Measurements from ENCODE around the gene KRTAP29-1.

The KRTAP29-1 gene

DNA sequence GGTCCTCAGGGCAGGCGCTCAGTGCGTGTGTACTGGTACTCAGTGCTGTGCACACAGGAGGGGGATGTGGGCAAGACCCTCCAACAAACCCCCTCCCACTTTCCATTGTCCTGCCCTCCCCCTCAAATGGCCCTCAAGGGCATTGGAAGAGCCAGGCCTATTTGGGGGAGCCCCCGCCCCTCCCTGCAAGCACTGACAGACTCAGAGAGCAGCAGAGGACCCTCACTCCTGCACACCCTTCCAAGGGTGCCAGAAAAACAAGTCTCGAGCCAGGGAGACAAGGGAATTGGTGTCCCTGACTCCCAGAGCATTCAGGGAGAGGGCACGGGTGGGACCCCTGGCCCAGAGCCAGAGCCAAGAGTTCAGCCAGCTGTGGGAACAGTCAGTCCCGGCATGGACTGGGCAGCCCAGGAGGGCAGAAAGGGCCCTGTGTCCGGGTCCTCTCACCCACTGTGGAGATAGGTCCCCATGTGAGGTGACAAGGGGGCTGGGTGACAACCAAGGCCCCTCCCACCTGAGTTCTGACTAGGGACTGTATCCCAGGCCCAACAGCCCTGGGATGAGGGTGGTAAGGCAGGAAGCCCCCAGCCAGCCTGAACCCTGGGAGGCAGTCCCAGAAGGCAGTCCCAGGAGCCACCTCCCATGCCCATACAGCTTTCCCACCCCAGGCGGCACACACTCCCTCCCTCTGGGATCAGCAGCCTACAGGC is 24.9 kb upstream of the KRTAP29-1 start:
- DNase-seq: no peak

DNA sequence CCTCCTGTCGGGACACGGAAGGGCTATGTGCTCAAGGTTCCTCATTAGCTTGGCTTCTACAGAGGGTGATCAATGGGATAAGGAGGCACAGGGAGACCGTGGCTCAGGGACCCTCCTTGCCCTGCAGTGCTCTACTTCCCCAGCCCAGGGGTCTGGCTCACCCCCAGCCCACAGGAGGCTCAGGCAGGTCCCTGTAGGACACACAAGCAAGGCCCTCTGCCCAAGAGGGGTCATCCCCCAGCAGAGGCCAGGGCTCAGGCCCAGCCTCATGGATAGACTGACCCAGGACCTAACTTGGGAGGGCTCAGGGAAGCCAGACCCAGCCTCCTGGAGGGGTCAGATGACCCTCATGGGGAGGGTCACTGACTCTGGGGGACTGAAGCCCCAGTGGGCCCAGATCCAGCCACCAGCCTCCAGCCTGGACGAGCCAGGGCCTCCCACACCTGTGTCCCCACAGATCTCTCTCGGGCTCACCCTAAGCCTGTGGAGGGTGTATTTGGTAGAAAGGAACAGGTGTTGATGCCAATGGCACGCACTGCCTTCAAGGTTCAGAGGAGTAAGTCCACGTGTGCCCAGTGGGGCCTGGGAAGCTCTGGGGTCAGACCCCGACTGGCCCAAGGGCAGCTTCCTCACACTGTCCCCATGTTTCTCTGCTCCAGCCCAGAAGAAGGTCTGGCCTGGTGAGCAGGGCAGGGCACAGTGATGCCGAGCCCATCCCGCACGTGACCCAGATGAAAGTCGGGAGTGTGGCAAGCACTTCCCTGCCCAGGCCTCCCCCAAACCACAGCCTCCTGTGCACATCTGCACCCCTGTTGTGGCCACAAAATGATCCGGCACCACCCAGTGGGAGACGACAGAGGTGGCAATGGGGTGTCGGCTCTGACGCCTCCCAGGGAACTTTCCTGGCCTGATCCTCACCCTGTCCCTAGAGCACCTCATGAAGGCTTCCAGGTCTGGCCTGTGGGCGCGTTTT is 23.8 kb upstream of the KRTAP29-1 start:
- DNase-seq: no peak

DNA sequence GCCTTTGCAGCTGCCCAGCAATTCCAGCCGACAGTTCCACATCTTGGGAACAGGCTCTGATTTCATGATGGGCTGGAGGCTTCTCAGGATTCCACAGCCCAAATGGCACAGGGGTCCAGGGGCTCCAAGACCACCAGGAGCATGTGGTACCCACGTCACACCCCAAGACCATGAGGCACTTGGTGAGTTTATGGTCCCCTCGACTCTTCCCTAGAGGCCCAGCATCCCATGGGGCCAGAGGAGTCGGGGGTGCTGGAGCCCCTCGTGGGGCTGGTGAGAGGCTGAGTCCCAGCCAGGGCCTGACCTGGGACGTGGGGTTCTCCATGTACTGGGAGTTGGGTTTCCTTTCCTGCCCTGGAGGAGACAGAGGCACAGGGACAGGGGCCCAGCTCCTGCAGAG is 23.0 kb upstream of the KRTAP29-1 start:
- no peak for DNase-seq

DNA sequence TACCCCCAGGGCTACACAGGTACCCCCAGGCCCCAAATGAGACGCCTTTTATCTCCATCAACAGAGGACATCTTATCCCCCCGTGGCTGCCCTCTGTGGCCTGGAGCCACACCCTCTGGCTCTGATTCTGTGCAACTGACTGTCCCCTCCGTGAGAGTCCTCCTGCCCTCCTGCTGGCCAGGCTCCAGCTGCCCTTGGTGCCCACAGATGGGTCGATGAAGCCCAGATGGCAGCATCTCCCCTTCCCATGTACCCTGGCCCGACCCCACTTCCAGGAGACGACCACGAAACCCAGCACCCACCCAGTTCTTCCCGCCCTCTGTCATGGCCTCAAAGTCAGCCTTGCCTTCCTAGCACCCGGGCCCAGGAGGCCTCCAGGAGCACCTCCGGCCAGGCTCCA is 22.5 kb upstream of the KRTAP29-1 start:
- no peak for DNase-seq

DNA sequence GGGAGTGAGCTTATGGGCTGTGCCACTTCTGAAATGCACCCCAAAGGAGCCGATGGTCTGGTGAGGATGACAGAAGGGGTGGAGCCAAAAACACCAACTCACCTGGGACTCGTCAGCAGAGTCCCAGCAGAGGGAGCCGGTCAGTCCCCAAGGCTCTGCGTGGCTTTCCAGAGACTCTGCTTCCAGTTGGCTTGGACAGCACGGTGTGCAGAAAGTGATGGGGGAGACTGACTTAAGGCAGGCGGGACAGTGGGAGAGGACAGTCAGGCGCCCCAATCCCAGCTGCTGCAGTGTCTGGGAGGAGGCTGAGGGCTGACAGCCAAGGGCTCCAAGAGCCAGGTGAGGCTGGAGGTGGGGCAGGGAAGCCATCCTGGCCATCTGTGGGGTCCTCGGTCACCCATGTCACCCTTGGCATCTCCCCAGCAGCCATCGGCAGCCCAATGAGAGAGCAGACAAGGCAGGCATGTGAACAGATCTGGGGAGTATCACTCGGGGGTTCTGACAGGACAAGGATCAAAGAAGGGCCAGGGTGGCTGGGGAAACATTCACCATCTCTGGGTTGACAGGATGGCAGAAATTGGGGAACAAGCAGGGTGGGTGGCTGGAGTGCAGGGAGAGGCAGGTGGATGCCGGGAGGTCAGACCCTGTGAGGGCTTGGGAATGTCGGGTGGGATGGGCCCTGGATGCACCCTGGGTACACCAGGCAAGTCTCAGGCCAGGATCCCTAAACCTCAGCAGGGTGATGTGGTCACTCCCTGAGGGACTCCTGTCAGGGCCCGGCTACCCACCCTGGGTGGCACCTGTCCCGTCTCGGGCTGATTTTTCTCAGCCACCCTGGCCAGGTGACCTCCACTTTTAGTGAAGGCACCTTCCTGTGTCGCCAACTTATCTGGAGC is 21.8 kb upstream of the KRTAP29-1 start:
- no peak for DNase-seq

DNA sequence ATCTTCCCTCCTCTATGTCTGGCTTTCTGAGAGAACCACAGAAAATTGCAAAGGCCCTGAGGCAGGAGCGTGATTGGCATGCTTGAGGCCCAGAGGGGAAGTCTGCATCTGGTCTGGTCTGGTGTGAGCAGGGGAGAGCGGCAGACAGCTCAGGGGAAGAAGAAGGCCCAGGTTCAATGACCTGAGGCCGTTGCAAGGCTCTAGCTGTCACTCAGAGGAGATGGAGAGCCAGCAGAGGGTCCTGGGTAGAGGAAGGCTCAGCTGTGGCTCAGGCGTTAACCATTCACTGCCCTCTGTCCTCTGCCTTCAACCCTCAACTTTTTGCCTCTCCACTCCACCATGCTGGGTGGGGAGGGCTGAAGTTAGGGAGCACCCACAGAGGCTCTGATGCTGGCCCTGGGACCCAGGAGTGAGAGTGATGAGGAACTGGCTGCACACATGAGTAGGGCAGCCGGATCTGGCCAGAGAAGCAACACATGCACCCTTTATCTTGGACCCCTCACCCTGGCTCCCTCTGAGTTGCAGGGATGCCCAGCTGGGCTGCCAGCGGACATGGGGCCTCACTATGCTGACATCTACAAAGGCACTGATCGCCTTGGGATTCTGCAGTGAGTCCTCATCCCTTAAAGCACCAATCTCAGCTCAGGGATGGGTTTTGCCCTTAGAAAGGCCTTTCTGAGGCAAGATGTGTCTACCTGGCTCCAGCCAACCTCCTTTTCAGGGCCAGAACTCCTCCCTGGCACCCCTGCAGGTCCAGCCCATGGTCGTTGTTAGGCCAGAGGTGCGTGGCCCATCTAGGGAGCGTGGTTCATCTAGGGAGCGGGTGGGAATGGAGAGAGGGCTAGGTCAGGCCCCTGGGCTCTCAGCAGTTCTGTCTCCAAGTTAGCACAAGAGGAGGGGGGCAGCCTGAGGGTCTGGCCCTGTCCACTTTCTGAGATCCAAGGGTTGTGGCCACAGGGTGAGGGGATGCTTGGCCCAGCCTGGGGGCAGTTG is 20.5 kb upstream of the KRTAP29-1 start:
- DNase-seq: no peak

DNA sequence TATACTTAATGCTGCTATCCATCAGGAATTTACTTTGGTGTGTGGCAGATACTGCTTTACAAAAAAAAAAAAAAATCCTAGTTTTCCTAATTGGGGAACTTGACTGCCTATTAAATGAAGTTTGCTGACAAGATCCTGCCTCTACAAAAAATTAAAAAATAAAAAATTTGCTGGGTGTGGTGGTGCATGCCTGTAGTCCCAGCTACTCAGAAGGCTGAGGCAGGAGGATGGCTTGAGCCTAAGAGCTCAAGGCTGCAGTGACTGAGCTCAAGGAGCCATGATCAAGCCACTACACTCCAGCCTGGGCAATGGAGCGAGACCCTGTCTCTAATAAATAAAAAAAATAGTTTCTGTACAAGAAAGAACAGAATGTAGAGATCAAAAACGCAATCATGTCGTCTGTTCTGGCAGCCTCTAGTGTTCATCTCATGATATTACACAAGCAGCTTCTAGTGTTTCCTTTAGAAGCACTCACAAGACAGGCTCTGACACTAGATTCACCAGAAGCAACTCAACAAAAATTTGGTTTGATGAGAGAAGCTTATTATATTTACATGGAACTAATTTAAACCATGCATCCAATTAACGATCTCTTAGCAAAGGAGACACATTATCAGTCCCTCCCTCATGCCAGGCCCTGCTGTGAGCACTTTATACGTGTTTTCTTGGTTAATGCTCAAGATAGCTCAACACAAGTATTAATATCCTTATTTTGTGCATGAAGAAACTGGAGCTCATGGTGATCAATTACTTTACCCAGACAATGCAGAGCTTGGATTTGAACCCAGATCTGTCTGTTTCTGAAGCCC is 19.6 kb upstream of the KRTAP29-1 start:
- DNase-seq: no peak

DNA sequence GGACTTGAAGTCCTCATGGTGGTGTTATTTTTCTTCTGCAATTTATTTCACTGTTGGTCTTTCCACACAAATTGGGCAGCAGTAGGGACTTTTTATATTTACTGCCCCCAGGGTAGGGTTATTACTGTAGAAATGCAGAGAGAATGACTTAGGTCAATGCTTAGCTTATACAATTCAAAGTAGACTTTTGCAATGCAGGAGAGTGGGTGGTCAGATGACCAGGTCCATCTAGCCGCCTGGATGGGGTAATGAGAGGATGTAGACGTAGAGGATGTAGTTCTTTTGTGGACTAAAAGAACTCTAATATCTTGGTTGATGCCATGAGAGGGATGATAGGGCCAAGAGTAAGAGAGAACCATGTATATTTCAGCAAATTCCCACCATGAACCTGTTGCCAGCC is 15.6 kb upstream of the KRTAP29-1 start:
- DNase-seq: no peak

DNA sequence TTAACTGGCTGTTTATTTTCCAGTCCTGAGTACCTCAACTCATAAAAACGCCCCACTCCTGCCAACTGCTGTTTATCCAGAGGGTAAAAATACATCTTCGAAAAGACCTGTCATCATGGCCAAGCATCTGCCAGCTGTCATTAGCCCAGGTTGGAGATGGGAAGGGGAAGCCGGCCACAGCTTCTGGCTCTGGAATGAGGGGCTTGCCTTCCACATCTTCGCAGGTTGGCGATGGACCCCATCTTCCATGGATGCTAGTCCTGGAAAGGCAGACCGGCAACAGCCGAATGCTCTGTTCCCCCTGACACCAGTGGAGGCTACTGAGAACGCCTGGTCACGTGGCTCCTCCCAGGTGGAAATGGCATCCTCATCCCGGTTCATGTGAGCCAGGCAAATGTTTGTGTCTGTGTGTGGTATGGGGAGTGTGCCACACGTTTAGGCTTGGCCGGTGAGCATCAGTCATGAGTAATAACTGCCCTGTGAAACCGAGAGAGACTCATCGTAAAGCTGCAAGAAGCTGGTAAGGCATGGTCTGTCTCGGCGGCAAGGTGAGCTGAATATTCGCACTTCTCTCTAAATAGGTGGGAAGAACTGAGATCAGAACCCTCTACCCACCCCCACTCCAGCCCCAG is 13.3 kb upstream of the KRTAP29-1 start:
- DNase-seq: no peak

DNA sequence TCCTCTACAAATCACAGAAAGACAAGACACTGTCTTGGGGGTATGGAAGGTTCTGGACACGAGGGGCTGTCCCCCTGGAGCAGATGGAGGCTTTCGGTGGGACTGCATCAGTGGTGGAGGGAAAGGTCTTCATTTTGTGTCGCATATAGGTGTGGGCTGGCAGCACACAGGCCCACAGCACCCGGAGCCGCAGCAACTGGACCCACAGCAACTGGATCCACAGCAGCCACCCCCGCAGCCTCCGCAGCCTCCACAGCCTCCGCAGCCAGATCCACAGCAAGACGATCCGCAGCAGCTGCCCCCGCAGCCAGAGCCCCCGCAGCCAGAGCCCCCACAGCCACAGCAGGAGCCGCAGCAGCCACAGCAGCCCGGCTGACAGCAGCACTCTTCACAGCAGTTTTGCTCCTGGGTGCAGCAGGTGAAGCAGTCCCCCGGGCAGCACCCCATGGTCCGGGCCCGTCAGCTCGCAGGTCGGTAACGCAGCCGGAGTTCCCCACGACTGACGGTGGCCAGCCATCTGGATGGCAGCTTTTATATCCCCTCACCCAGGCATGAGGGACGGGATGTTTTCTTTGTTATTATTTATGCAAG is 12.6 kb upstream of the KRTAP29-1 start, which contains the start of gene KRTAP17-1:
Gene KRTAP17-1 (minus strand): TSS at position 507 of the 591 bp plus-strand sequence. CDS start 60 bp downstream, at position 447.
- no peak for DNase-seq

DNA sequence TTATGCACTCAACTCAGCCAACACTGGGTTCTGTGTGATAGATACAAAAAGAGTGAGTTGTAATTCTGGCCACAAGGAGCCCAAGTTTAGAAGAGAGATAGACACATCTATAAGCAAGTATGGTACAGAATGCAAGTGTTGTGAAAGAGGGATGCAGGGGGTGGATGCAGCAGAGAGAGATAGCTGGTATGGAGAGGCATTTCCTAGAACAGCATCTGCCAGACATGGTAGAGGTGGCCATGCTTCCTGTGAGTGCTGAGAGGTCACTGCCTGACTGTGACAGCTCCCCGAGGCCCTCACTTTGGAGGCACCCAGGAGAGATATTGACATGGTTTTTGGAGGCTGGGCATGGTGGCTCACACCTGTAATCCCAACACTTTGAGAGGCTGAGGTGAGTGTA is 8.5 kb upstream of the KRTAP29-1 start:
- DNase-seq: no peak

DNA sequence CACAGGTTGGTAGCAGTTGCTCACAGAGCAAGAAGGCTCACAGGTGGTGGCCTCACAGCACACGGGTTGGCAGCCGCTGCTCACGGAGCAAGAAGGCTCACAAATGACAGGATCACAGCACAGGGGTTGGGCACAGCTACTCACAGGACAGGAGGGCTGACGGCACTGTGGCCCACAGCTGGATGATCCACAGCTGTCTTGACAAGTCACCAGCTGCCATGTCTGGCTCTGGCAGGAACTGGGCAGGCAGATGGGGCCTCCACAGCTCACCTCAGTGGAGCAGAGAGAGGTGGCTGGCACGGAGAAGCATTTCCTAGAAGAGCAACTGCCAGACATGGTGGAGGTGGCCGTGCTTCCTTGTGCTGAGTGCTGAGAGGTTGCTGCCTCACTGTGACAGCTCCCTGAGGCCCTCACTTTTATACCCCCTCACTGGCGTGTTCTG is 6.3 kb upstream of the KRTAP29-1 start, which contains the start of gene KRTAP16-1:
Gene KRTAP16-1 (minus strand): TSS at position 392 of the 442 bp plus-strand sequence. CDS start 56 bp downstream, at position 336.
- peak; percentile 67 for DNase-seq

DNA sequence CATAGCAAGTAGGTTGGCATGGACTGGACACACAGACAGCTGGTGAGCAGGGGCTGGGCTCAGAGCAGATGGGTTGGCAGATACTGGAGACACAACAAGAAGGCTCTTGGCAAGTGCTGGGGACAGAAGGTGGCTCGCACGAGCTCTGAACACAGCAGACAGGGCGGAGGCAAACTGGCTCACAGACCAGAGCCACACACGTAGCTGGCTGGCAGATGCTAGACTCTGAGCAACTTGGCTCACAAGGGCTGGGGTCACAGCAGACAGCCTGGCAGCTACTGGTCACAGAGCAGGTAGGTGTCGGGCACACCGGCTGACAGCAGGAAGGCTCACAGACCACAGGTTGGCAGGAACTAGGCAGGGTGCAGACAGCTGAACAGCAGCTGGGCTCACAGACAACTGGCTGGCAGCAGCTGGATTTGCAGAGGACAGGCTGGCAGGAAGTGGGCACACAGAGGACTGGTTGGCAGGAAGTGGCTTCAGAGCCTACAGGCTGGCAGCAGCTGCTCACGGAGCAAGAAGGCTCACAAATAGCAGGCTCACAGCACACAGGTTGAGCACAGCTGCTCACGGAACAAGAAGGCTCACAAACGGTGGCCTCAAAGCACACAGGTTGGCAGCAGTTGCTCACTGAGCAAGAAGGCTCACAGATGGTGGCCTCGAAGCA is 5.7 kb upstream of the KRTAP29-1 start:
- peak; percentile 68 for DNase-seq

DNA sequence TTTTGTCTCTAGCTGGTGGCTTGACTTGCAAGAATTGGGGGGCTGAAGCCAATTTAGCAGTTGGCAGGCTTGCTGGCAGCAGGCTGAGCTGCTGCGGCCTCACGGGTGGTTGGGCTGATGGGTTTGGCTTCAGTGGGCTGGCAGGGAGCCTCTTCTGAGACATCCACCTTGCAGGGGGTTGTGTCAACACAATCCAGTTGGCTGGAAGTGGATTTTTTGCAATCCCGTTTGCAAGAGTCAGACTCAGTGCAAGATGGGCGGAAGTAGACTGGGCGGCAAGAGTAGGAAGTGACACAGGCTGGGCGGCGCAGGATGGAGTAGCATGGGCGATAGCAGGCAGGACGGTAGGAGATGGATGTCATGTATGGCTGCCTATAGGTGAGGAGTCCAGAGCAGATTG is 5.0 kb upstream of the KRTAP29-1 start:
- no peak for DNase-seq

DNA sequence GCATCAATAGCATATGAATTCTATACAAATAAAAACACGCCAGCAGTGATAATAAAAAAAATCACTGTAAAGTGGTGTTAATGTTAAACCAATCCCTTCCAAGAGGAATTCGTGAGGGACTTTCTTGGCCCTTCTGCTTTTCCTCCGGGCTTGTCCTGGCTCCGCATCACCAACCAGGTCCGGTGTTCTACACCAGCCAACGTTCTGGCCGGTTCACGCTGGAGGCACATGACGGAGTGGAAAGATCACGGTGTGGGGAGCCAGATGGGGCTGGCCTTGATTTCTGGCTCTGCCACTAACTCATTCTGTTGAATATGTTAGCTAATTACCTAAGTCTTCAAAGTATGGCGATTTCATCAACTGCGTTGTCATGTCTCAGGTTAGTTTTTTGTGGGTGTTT is 1.4 kb upstream of the KRTAP29-1 start:
- no peak for DNase-seq

DNA sequence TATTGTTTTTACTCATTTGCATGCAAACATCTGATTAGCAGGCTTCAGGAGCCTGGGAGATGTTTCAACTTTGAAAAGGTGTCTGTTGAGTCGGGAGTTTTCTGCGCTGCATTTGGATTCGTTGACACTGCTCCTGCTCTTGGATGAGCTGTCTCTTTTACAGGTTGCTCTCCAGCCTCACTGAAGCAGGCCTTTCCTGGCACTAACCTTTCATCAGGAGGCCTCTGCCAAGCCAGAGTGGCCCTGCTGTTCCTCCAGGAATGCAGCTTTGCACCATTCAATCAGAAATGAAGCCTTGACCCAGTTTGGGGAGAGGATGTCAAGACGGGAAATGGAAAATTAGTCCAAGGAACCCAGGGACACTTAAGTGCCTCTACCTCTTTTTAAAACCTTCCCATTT is 330 bp upstream of the KRTAP29-1 start:
- no peak for DNase-seq

DNA sequence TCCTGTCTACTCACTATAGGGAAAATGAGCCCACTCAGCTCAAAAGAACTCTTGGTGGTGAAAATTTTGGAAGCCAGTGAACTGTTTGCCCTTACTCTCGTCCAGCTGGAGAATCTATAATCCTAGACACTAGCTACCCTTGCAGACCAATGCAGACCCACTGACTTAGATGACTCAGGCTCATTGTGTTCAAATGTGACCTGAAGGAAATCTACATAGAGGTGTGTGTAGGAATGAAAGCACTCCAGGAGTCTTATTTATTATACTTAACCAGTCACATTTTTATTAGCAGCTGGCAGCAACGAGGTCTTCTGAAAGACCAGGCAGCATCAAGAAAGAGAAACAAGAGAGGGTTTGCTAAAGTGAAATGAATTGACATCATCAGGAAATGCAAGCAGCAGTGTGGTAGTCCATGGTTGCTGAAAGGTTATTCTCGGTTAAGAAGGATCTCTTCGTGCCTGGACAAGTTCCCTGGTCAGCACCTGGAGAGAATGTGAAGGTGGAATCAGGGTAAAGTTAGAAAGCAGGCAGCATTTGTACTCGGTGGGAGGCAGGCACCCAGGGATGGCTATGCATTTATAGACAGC is 1.4 kb downstream of the KRTAP29-1 start:
- no peak for DNase-seq

DNA sequence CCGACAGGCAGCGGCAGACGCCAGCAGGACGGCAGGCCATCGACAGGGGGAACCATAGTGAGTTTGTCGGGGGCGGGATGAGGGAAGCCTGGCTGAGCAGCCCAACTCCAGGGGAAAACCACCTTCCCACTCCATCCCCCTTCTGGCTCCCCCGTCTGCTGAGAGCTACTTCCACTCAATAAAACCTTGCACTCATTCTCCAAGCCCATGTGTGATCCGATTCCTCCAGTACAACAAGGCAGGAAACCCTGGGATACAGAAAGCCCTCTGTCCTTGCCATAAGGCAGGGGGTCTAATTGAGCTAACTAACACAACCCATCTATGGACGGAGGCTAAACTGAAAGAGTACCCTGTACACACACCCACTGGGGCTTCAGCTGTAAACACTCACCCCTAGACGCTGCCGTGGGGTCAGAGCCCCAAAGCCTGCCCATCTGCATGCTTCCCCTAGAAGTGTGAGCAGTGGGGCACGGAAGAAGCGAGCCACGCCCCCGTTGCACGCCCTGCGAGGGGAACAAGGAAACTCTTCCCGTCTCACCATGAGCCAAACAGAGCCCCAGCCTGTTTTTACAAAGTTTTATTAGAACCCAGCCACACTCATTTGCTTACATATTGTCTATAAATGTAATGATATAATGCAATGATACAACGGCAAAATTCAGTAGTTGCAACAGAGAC is 4.1 kb downstream of the KRTAP29-1 start:
- DNase-seq: no peak

Measured in activated CD8-positive, alpha-beta memory T cell treated with anti-CD3 and anti-CD28 coated beads, Interleukin-2, amount 50 U/mL, for 48 hours (primary cell).